Measurements from ENCODE around the gene SMCP. TPM values are rescaled to one million over a fixed set of nuclear protein-coding genes. Genes with fewer than 3 reads are reported as not detected.

SMCP gene, protein sequence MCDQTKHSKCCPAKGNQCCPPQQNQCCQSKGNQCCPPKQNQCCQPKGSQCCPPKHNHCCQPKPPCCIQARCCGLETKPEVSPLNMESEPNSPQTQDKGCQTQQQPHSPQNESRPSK
- not detected for total RNA-seq
- not detected for total RNA-seq (2013)

DNA sequence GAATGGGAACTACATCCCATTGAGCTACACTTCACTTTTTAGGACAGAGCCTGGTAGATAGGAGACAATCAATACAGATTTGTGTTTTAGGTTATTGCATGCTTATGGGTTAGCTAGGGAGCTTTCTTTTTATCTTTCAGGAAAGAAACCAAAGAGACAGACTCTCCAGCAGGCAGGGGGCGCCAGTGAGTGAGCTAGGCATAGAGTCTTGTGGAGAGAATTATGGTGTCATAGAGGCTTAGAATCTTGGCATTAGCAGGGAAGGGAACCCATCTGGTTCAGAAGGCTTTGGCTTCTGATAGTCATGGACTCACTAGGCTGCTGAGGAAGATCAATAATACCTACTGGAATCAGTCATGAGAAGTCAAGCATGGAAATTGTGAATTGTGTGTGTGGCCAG lies at the start of gene SMCP:
TSS of gene SMCP (plus strand) at position 281 of the 400 bp plus-strand sequence. CDS start 6,101 bp downstream, outside the sequence.
- Histone ChIP-seq H3K9me3 (ENCODE audit: control insufficient read depth, insufficient read depth, low read length) (no peaks in the 10 kb centered on the region), H3K4me1 (ENCODE audit: control insufficient read depth, insufficient read depth, low read length) (peaks cover 3% of the 10 kb centered on the region), H3K36me3 (ENCODE audit: control insufficient read depth, insufficient read depth, low read length) (no peaks in the 10 kb centered on the region), H3K4me3 (ENCODE audit: low read length) (no peak within 1 kb of the TSS), H3K27me3 (ENCODE audit: control insufficient read depth, insufficient read depth, low read length) (no peaks in the 10 kb centered on the region), H3K27ac (ENCODE audit: low read length) (no peak within 1 kb of the TSS)
- TF ChIP-seq, protein P1, sequence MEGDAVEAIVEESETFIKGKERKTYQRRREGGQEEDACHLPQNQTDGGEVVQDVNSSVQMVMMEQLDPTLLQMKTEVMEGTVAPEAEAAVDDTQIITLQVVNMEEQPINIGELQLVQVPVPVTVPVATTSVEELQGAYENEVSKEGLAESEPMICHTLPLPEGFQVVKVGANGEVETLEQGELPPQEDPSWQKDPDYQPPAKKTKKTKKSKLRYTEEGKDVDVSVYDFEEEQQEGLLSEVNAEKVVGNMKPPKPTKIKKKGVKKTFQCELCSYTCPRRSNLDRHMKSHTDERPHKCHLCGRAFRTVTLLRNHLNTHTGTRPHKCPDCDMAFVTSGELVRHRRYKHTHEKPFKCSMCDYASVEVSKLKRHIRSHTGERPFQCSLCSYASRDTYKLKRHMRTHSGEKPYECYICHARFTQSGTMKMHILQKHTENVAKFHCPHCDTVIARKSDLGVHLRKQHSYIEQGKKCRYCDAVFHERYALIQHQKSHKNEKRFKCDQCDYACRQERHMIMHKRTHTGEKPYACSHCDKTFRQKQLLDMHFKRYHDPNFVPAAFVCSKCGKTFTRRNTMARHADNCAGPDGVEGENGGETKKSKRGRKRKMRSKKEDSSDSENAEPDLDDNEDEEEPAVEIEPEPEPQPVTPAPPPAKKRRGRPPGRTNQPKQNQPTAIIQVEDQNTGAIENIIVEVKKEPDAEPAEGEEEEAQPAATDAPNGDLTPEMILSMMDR (IDR thresholded peaks at IDR 0.05) = no peak
- intact Hi-C loops (cut with micrococcal nuclease) = no loop called here
- peaks cover 9 to 43% of the 10 kb centered on the region in 2 donors for H3K27me3 Mint-ChIP-seq (ENCODE audit: low read depth in 2 of 2)
- ATAC-seq (no peak), DNase-seq (no peak)
- no peaks in the 10 kb centered on the region for H3K9me3 Mint-ChIP-seq
- no peaks in the 10 kb centered on the region for H3K4me1 Mint-ChIP-seq
- WGBS (ENCODE audit: insufficient coverage) = 19% methylated on average over 1 of the region's 1 CpG
- no peaks in the 10 kb centered on the region for H3K36me3 Mint-ChIP-seq
- H3K27ac Mint-ChIP-seq = no peak within 1 kb of the TSS
- H3K4me3 Mint-ChIP-seq = no peak within 1 kb of the TSS

GRCh38 chr1:152836870-152837269 lies 41.3 kb upstream of the SMCP start:
- no peak overlapping the region for H3K27ac Mint-ChIP-seq
- H3K36me3 Mint-ChIP-seq = no peaks in the 10 kb centered on the region
- no peak overlapping the region for H3K4me3 ChIP-seq (ENCODE audit: low read length)
- intact Hi-C loops (cut with micrococcal nuclease) = no loop called here
- ATAC-seq (no peak), DNase-seq (no peak)
- H3K27me3 Mint-ChIP-seq (ENCODE audit: low read depth in 2 of 2) = peaks cover 15 to 19% of the 10 kb centered on the region in 2 donors
- H3K4me3 Mint-ChIP-seq = no peak overlapping the region
- no peaks in the 10 kb centered on the region for H3K4me1 Mint-ChIP-seq
- H3K9me3 ChIP-seq (ENCODE audit: control insufficient read depth, insufficient read depth, low read length) = no peaks in the 10 kb centered on the region
- H3K36me3 ChIP-seq (ENCODE audit: control insufficient read depth, insufficient read depth, low read length) = no peaks in the 10 kb centered on the region
- WGBS (ENCODE audit: insufficient coverage) = 75% methylated on average over 2 of the region's 2 CpGs
- TF ChIP-seq, protein P1 (IDR thresholded peaks at IDR 0.05) = no peak
- H3K4me1 ChIP-seq (ENCODE audit: control insufficient read depth, insufficient read depth, low read length) = no peaks in the 10 kb centered on the region
- no peak overlapping the region for H3K27ac ChIP-seq (ENCODE audit: low read length)
- no peaks in the 10 kb centered on the region for H3K27me3 ChIP-seq (ENCODE audit: control insufficient read depth, insufficient read depth, low read length)
- H3K9me3 Mint-ChIP-seq = no peaks in the 10 kb centered on the region

DNA sequence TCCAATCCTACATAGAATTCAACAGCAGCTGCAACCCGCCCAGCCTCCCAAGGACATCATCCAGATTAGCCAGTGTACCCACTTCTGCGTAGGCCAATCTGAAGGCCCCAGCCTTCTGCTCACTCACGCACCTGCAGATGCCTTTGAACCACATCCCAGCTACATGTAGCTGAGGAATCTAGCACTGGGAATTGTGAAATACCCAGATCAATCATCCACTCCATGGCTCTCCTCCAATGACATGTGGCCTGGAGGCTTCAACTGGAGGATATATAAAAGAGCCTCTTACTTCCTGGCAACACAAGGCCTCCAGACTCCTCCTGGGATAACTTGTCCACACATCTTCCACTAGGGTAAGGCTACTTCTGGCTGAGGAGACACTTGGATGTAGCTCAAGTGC lies 35.6 kb upstream of the SMCP start, which contains the start of gene LCE6A:
TSS of gene LCE6A (plus strand) at position 301 of the 400 bp plus-strand sequence. CDS start 665 bp downstream, outside the sequence.
- Mint-ChIP-seq H3K4me3 (no peak within 1 kb of the TSS), H3K4me1 (no peaks in the 10 kb centered on the region), H3K9me3 (no peaks in the 10 kb centered on the region), H3K36me3 (no peaks in the 10 kb centered on the region), H3K27ac (no peak within 1 kb of the TSS), H3K27me3 (ENCODE audit: low read depth in 2 of 2) (peaks cover 21 to 32% of the 10 kb centered on the region in 2 donors)
- Histone ChIP-seq H3K27me3 (ENCODE audit: control insufficient read depth, insufficient read depth, low read length) (no peaks in the 10 kb centered on the region), H3K9me3 (ENCODE audit: control insufficient read depth, insufficient read depth, low read length) (no peaks in the 10 kb centered on the region), H3K4me1 (ENCODE audit: control insufficient read depth, insufficient read depth, low read length) (no peaks in the 10 kb centered on the region), H3K27ac (ENCODE audit: low read length) (no peak within 1 kb of the TSS), H3K4me3 (ENCODE audit: low read length) (no peak within 1 kb of the TSS), H3K36me3 (ENCODE audit: control insufficient read depth, insufficient read depth, low read length) (no peaks in the 10 kb centered on the region)
- ATAC-seq = no peak
- TF ChIP-seq, protein P1 (IDR thresholded peaks at IDR 0.05) = no peak
- no peak for DNase-seq
- intact Hi-C loops (cut with micrococcal nuclease) = no loop called here
- WGBS (ENCODE audit: insufficient coverage) = 96% methylated on average over 3 of the region's 3 CpGs

GRCh38 chr1:152855661-152856060 lies 22.5 kb upstream of the SMCP start:
- no peaks in the 10 kb centered on the region for H3K27me3 ChIP-seq (ENCODE audit: control insufficient read depth, insufficient read depth, low read length)
- intact Hi-C loops (cut with micrococcal nuclease) = no loop called here
- DNase-seq (no peak), ATAC-seq (no peak)
- H3K4me3 ChIP-seq (ENCODE audit: low read length) = no peak overlapping the region
- H3K9me3 ChIP-seq (ENCODE audit: control insufficient read depth, insufficient read depth, low read length) = no peaks in the 10 kb centered on the region
- no peaks in the 10 kb centered on the region for H3K36me3 Mint-ChIP-seq
- no peaks in the 10 kb centered on the region for H3K36me3 ChIP-seq (ENCODE audit: control insufficient read depth, insufficient read depth, low read length)
- H3K4me1 ChIP-seq (ENCODE audit: control insufficient read depth, insufficient read depth, low read length) = no peaks in the 10 kb centered on the region
- peaks cover 10 to 28% of the 10 kb centered on the region in 2 donors for H3K27me3 Mint-ChIP-seq (ENCODE audit: low read depth in 2 of 2)
- no peak overlapping the region for H3K4me3 Mint-ChIP-seq
- no peaks in the 10 kb centered on the region for H3K9me3 Mint-ChIP-seq
- 63% methylated on average over 2 of the region's 2 CpGs for WGBS (ENCODE audit: insufficient coverage)
- H3K4me1 Mint-ChIP-seq = no peaks in the 10 kb centered on the region
- TF ChIP-seq, protein P1 (IDR thresholded peaks at IDR 0.05) = no peak
- no peak overlapping the region for H3K27ac ChIP-seq (ENCODE audit: low read length)
- H3K27ac Mint-ChIP-seq = no peak overlapping the region
